ENCODE results near the gene ECE2. TPM values are rescaled to one million over a fixed set of nuclear protein-coding genes. Genes with fewer than 3 reads are reported as not detected.

The ECE2 gene
- total RNA-seq, 1 experiment from 2014 or later, result not detected

GRCh38 chr3:184332370-184333090 is 56.7 kb downstream of the ECE2 start:
- in situ Hi-C loops (cut with HindIII; ENCODE audit: low pct_unique_long_range_greater_than_20kb, low sequenced_read_pairs), result no loop called here
- H3K9me3 ChIP-seq (ENCODE audit: control insufficient read depth, insufficient read depth, low read depth, low read length), result no peaks in the 10 kb centered on the region
- BruUV-seq (replicated peaks), result no TSS peak
- TF ChIP-seq TCF7L2 (IDR thresholded peaks at IDR 0.05; ENCODE audit: low read depth, low read length), result no peak
- TF ChIP-seq REST (IDR thresholded peaks at IDR 0.05; ENCODE audit: insufficient read depth in 1 of 2, low read depth in 2 of 2, low read length in 1 of 2), result no peak
- TF ChIP-seq SIN3A (IDR thresholded peaks at IDR 0.05; ENCODE audit: borderline replicate concordance, insufficient read depth, low read depth, low read length), result no peak
- TF ChIP-seq POLR2AphosphoS5 (IDR thresholded peaks at IDR 0.05; ENCODE audit: low read depth, low read length), result no peak
- no peak for TF ChIP-seq CTCF (IDR thresholded peaks at IDR 0.05)
- peaks cover 25% of the 10 kb centered on the region; the same call in 1 of the 2 replicates for H3K36me3 ChIP-seq (ENCODE audit: control insufficient read depth, insufficient read depth, low read length)
- H3K4me3 ChIP-seq (ENCODE audit: low read depth in 2 of 2, low read length in 2 of 2), result no peak overlapping the region
- ATAC-seq (peak; percentile 5; the same call in 1 of the 2 replicates), DNase-seq (ENCODE audit: low read depth, low spot score) (peak; percentile 88)
- H3K4me1 ChIP-seq (ENCODE audit: control insufficient read depth, insufficient read depth, low read length), result peaks cover 58% of the 10 kb centered on the region
- intact Hi-C loops (cut with micrococcal nuclease; ENCODE audit: unreplicated experiment), result no loop called here
- H3K27me3 ChIP-seq (ENCODE audit: control insufficient read depth, insufficient read depth, low read length), result no peaks in the 10 kb centered on the region
- H3K27ac ChIP-seq (ENCODE audit: low read length), result peak overlapping the region; percentile 60
- POLR2A ChIA-PET, result no interaction called here
- CTCF ChIA-PET, result no interaction called here

- H3K27me3 ChIP-seq (ENCODE audit: control insufficient read depth, insufficient read depth, low read length), result no peaks in the 10 kb centered on the region
- H3K9me3 ChIP-seq (ENCODE audit: control insufficient read depth, insufficient read depth, low read depth, low read length), result no peaks in the 10 kb centered on the region
- peaks cover 58% of the 10 kb centered on the region for H3K4me1 ChIP-seq (ENCODE audit: control insufficient read depth, insufficient read depth, low read length)
- no peak overlapping the region for H3K4me3 ChIP-seq (ENCODE audit: low read depth in 2 of 2, low read length in 2 of 2)
- peak overlapping the region; percentile 60 for H3K27ac ChIP-seq (ENCODE audit: low read length)
- ChIA-PET CTCF (no interaction called here), POLR2A (no interaction called here)
- in situ Hi-C loops (cut with HindIII; ENCODE audit: low pct_unique_long_range_greater_than_20kb, low sequenced_read_pairs) (no loop called here), intact Hi-C loops (cut with micrococcal nuclease; ENCODE audit: unreplicated experiment) (no loop called here)
- BruUV-seq (replicated peaks), result TSS peak; percentile 62
- no peak for ATAC-seq
- no peak for DNase-seq (ENCODE audit: low read depth, low spot score)
- no peak for TF ChIP-seq POLR2AphosphoS5 (IDR thresholded peaks at IDR 0.05; ENCODE audit: low read depth, low read length)
- no peak for TF ChIP-seq TCF7L2 (IDR thresholded peaks at IDR 0.05; ENCODE audit: low read depth, low read length)
- TF ChIP-seq SIN3A (IDR thresholded peaks at IDR 0.05; ENCODE audit: borderline replicate concordance, insufficient read depth, low read depth, low read length), result no peak
- no peak for TF ChIP-seq REST (IDR thresholded peaks at IDR 0.05; ENCODE audit: insufficient read depth in 1 of 2, low read depth in 2 of 2, low read length in 1 of 2)
- TF ChIP-seq CTCF (IDR thresholded peaks at IDR 0.05), result no peak
- H3K36me3 ChIP-seq (ENCODE audit: control insufficient read depth, insufficient read depth, low read length), result peaks cover 20% of the 10 kb centered on the region; the same call in 1 of the 2 replicates
Measured at GRCh38 chr3:184333190-184333589, 57.4 kb downstream of the ECE2 start.
